GM18505 (cell line): Measurements from ENCODE around the gene CLDN24.
"Not testable (repeated sequence)": the region's sequence is repeated elsewhere in the genome, so short reads cannot be mapped to it uniquely, and the experiment has no call there.

Experiments
- ATAC-seq: cut with Tn5 transposase; IDR thresholded peaks from one replicate; pipeline ENCODE4 v1.9.1; 2021; ENCODE audit not compliant: unreplicated experiment
- POLR2A ChIP-seq: IDR thresholded peaks from 4 replicates; pipeline ENCODE4 v1.6.1; 2011; ENCODE audit warnings: borderline replicate concordance; ENCODE audit not compliant: insufficient read depth, insufficient read length; ENCODE audit errors: extremely low read depth

The CLDN24 gene

GRCh38 chr4:183337833-183338232 is 15.6 kb upstream of the CLDN24 start:
- ATAC-seq, result no peak
- TF ChIP-seq POLR2A, result no peak

GRCh38 chr4:183337349-183337748 is 15.1 kb upstream of the CLDN24 start:
- no peak for ATAC-seq
- TF ChIP-seq POLR2A, result no peak

- no peak for ATAC-seq
- TF ChIP-seq POLR2A, result no peak
Measured at GRCh38 chr4:183335369-183335940, 13.2 kb upstream of the CLDN24 start.

- no peak for TF ChIP-seq POLR2A
- no peak for ATAC-seq
Measured at GRCh38 chr4:183333983-183334382, 11.8 kb upstream of the CLDN24 start.

GRCh38 chr4:183333202-183333601 is 11.0 kb upstream of the CLDN24 start:
- no peak for TF ChIP-seq POLR2A
- no peak for ATAC-seq

- TF ChIP-seq POLR2A, result no peak
- no peak for ATAC-seq
Measured at GRCh38 chr4:183332447-183332846, 10.2 kb upstream of the CLDN24 start.

GRCh38 chr4:183330841-183331240 is 8.6 kb upstream of the CLDN24 start:
- ATAC-seq, result no peak
- TF ChIP-seq POLR2A, result no peak

- no peak for TF ChIP-seq POLR2A
- ATAC-seq, result no peak
Measured at GRCh38 chr4:183329954-183330742, 7.9 kb upstream of the CLDN24 start.

GRCh38 chr4:183329244-183329643 is 7.0 kb upstream of the CLDN24 start:
- ATAC-seq, result no peak
- TF ChIP-seq POLR2A, result no peak

- no peak for TF ChIP-seq POLR2A
- no peak for ATAC-seq
Measured at GRCh38 chr4:183328832-183329231, 6.6 kb upstream of the CLDN24 start.

GRCh38 chr4:183327827-183328226 is 5.6 kb upstream of the CLDN24 start:
- no peak for TF ChIP-seq POLR2A
- ATAC-seq, result no peak

GRCh38 chr4:183326853-183327252 is 4.6 kb upstream of the CLDN24 start:
- no peak for ATAC-seq

GRCh38 chr4:183326387-183326786 is 4.2 kb upstream of the CLDN24 start:
- ATAC-seq, result not testable (repeated sequence)

More at GRCh38 chr4:183326853-183327252, 4.6 kb upstream of the CLDN24 start:
- TF ChIP-seq POLR2A, result no peak

GRCh38 chr4:183324619-183325018 is 2.4 kb upstream of the CLDN24 start:
- ATAC-seq, result no peak
- TF ChIP-seq POLR2A, result no peak

- ATAC-seq, result not testable (repeated sequence)
Measured at GRCh38 chr4:183324056-183324455, 1.8 kb upstream of the CLDN24 start.

- TF ChIP-seq POLR2A, result no peak
- no peak for ATAC-seq
Measured at GRCh38 chr4:183323295-183323694, 1.1 kb upstream of the CLDN24 start.
